Vagina (tissue), 2 donors: Measurements from ENCODE around the gene SLC39A11.

Experiments
- CTCF ChIP-seq, 3 experiments: fragments of 450-650 bp in 2 of 3; fragments of 200-600 bp in 1 of 3; sonication (generic) in 1 of 3; IDR thresholded peaks; one replicate each; pipeline ENCODE4 v1.5.1; 2017 to 2019; ENCODE audit warnings: antibody characterized with exemption in 3 of 3, mild to moderate bottlenecking in 2 of 3, moderate library complexity in 2 of 3
- POLR2AphosphoS5 ChIP-seq, 2 donors: sonication (generic); formaldehyde crosslinking; IDR thresholded peaks; one replicate each; pipeline ENCODE4 v1.9.0; 2017; ENCODE audit warnings: antibody characterized with exemption in 2 of 2, mild to moderate bottlenecking in 2 of 2, low read depth in 1 of 2; ENCODE audit not compliant: insufficient read depth in 1 of 2

GRCh38 chr17:73099511-73099910 is 7.0 kb upstream of the SLC39A11 start:
- TF ChIP-seq CTCF (IDR thresholded peaks at IDR 0.05): no peak
- TF ChIP-seq POLR2AphosphoS5 (IDR thresholded peaks at IDR 0.05; ENCODE audit: insufficient read depth in 1 of 2, low read depth in 1 of 2): no peak
